NCI-H2029 treated with DMSO at 0.1 percent for 48 hours (cell line): Measurements from ENCODE around the gene SPAG5.

Experiments
- DNase-seq: peaks from one replicate; lab custom pipeline; 2025; lab: John Stamatoyannopoulos, UW

SPAG5 gene

GRCh38 chr17:28598799-28599310 is at the start of gene SPAG5:
Gene SPAG5 (minus strand): TSS chr17:28599025. CDS start chr17:28598946, 79 bp downstream.
- peak; percentile 72 for DNase-seq

GRCh38 chr17:28646039-28646754 is 47.4 kb upstream of the SPAG5 start:
- no peak for DNase-seq

GRCh38 chr17:28645576-28645939 is 46.7 kb upstream of the SPAG5 start:
- DNase-seq: no peak

- DNase-seq: peak; percentile 61
These were observed 46.2 kb upstream of the SPAG5 start, which contains the start of gene BLTP2 for GRCh38 chr17:28644787-28645575. Gene BLTP2 (minus strand): TSS chr17:28645158. CDS start chr17:28645056, 102 bp downstream.

- DNase-seq: no peak
These were observed 45.4 kb upstream of the SPAG5 start for GRCh38 chr17:28643983-28644786.

GRCh38 chr17:28641579-28641978 is 42.8 kb upstream of the SPAG5 start:
- no peak for DNase-seq

GRCh38 chr17:28635506-28635905 is 36.7 kb upstream of the SPAG5 start:
- no peak for DNase-seq

GRCh38 chr17:28634206-28634865 is 35.5 kb upstream of the SPAG5 start:
- DNase-seq: no peak

- no peak for DNase-seq
These were observed 28.0 kb upstream of the SPAG5 start for GRCh38 chr17:28626818-28627217.

- no peak for DNase-seq
These were observed 25.3 kb upstream of the SPAG5 start for GRCh38 chr17:28624148-28624547.

GRCh38 chr17:28623696-28624095 is 24.9 kb upstream of the SPAG5 start:
- DNase-seq: no peak

GRCh38 chr17:28622186-28622585 is 23.4 kb upstream of the SPAG5 start:
- no peak for DNase-seq

GRCh38 chr17:28620010-28620409 is 21.2 kb upstream of the SPAG5 start:
- DNase-seq: no peak

- DNase-seq: no peak
These were observed 19.6 kb upstream of the SPAG5 start for GRCh38 chr17:28618464-28618863.

- DNase-seq: no peak
These were observed 17.5 kb upstream of the SPAG5 start for GRCh38 chr17:28616281-28616680.

GRCh38 chr17:28615260-28615940 is 16.6 kb upstream of the SPAG5 start:
- DNase-seq: no peak

GRCh38 chr17:28613931-28614381 is 15.1 kb upstream of the SPAG5 start, which contains the start of gene RSKR:
Gene RSKR (minus strand): TSS chr17:28614185. CDS start chr17:28614161, 24 bp downstream.
- DNase-seq: no peak

GRCh38 chr17:28612936-28613872 is 14.4 kb upstream of the SPAG5 start:
- DNase-seq: no peak

- DNase-seq: no peak
These were observed 13.7 kb upstream of the SPAG5 start for GRCh38 chr17:28612531-28612930.

- DNase-seq: no peak
These were observed 11.6 kb upstream of the SPAG5 start for GRCh38 chr17:28610376-28610775.
